ENCODE results near the gene ARAP3. TPM values are rescaled to one million over a fixed set of nuclear protein-coding genes. Genes with fewer than 3 reads are reported as not detected.
A peak's percentile ranks its signal among the peaks of the same experiment; 100 is the strongest.

The ARAP3 gene
- total and polyA plus RNA-seq, 9 of the 15 experiments (the other 6 are each of a cell fraction or from before 2014, with no cell fraction given) = 0.83 to 25.7 (median 6.4) TPM

GRCh38 chr5:141638771-141639170, 43.3 kb downstream of the ARAP3 start:
- Histone ChIP-seq H3K4me1 (replicated peaks in 1 of 2; ENCODE audit: control insufficient read depth in 2 of 2, insufficient read depth in 2 of 2, low read length in 2 of 2) (peaks cover 44 to 52% of the 10 kb centered on the region in 2 experiments), H2AFZ (ENCODE audit: low read depth, low read length) (no peak overlapping the region), H3K9me3 (replicated peaks; ENCODE audit: control insufficient read depth, insufficient read depth, low read depth, low read length) (no peaks in the 10 kb centered on the region), H3K36me3 (ENCODE audit: control insufficient read depth, insufficient read depth, low read length) (peaks cover 54% of the 10 kb centered on the region), H4K20me1 (replicated peaks; ENCODE audit: control insufficient read depth, insufficient read depth, low read length) (peaks cover 12% of the 10 kb centered on the region; the same call in 1 of the 2 replicates), H3K4me2 (ENCODE audit: insufficient read depth, low read length) (peak overlapping the region; percentile 100), H3K9ac (ENCODE audit: insufficient read depth in 1 of 2, low read depth in 2 of 2, low read length in 2 of 2) (peak overlapping the region; percentile 11 to 88; a peak in 2 of 4 replicates), H3K9me1 (ENCODE audit: control insufficient read depth, insufficient read depth, low read length) (peaks cover 5% of the 10 kb centered on the region), H3K79me2 (ENCODE audit: control insufficient read depth, insufficient read depth, low read length) (peaks cover 51% of the 10 kb centered on the region), H3K27me3 (ENCODE audit: control insufficient read depth in 2 of 2, insufficient read depth in 2 of 2, low read length in 2 of 2) (no peaks in the 10 kb centered on the region), H3K27ac (ENCODE audit: extremely low read depth, low read depth, low read length) (no peak overlapping the region; the same call in 1 of the 3 replicates), H3K4me3 (no peak overlapping the region; the same call in 1 of the 2 replicates)
- in situ Hi-C loops (cut with MboI) (loop anchor here (5.0 kb wide), 1 partner anchor 46 kb away; no protein-coding TSS in a partner anchor), intact Hi-C loops (cut with micrococcal nuclease) (loop anchor here (5.0 kb wide), 1 partner anchor 46 kb away; no protein-coding TSS in a partner anchor)
- ChIA-PET POLR2A (interaction anchor here (1.8 kb wide), 1 partner anchor 13 kb away, joined by 10 read pairs; the partner anchor contains the start of gene FCHSD1), CTCF (ENCODE audit: low intra/inter-chr PET ratio) (no interaction called here)
- 91% methylated on average over 2 of the region's 2 CpGs for WGBS (ENCODE audit: insufficient coverage, low coverage, missing lambda C conversion rate)
- ATAC-seq (no peak), FAIRE-seq (no peak), DNase-seq (ENCODE audit: extremely low read depth in 1 of 4, low spot score in 3 of 4) (no peak)
- BruUV-seq (replicated peaks) = no TSS peak
- no peak for TF ChIP-seq NKRF (IDR thresholded peaks at IDR 0.05; ENCODE audit: borderline replicate concordance)
- TF ChIP-seq, protein P1, sequence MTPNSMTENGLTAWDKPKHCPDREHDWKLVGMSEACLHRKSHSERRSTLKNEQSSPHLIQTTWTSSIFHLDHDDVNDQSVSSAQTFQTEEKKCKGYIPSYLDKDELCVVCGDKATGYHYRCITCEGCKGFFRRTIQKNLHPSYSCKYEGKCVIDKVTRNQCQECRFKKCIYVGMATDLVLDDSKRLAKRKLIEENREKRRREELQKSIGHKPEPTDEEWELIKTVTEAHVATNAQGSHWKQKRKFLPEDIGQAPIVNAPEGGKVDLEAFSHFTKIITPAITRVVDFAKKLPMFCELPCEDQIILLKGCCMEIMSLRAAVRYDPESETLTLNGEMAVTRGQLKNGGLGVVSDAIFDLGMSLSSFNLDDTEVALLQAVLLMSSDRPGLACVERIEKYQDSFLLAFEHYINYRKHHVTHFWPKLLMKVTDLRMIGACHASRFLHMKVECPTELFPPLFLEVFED (CRISPR knock-in tag; conservative IDR thresholded peaks at IDR 0.05) = no peak
- TF ChIP-seq NEUROD1 (IDR thresholded peaks at IDR 0.05; ENCODE audit: borderline replicate concordance, low read depth, low read length, partially characterized antibody) = no peak
- no peak for TF ChIP-seq SRF (CRISPR knock-in tag; IDR thresholded peaks at IDR 0.05)
- TF ChIP-seq TFAP4 (CRISPR knock-in tag; IDR thresholded peaks at IDR 0.05; ENCODE audit: borderline replicate concordance) = no peak
- no peak for TF ChIP-seq ARID2 (IDR thresholded peaks at IDR 0.05)
- TF ChIP-seq PHTF2 (CRISPR knock-in tag; IDR thresholded peaks at IDR 0.05) = no peak
- no peak for TF ChIP-seq GABPB2 (CRISPR knock-in tag; conservative IDR thresholded peaks at IDR 0.05)
- no peak for TF ChIP-seq TFAM (CRISPR knock-in tag; conservative IDR thresholded peaks at IDR 0.05)
- no peak for TF ChIP-seq U2AF2 (optimal IDR thresholded peaks at IDR 0.05; ENCODE audit: low read depth, low read length)
- TF ChIP-seq, protein P2, sequence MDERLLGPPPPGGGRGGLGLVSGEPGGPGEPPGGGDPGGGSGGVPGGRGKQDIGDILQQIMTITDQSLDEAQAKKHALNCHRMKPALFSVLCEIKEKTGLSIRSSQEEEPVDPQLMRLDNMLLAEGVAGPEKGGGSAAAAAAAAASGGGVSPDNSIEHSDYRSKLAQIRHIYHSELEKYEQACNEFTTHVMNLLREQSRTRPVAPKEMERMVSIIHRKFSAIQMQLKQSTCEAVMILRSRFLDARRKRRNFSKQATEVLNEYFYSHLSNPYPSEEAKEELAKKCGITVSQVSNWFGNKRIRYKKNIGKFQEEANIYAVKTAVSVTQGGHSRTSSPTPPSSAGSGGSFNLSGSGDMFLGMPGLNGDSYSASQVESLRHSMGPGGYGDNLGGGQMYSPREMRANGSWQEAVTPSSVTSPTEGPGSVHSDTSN (CRISPR knock-in tag; IDR thresholded peaks at IDR 0.05; ENCODE audit: low read depth) = no peak
- TF ChIP-seq, protein P2 (tag; conservative IDR thresholded peaks at IDR 0.05; ENCODE audit: low read depth) = no peak
- TF ChIP-seq SMARCA4 (IDR thresholded peaks at IDR 0.05) = no peak
- TF ChIP-seq HDAC6 (IDR thresholded peaks at IDR 0.05; ENCODE audit: low read depth, low read length) = no peak
- TF ChIP-seq ZNF311 (CRISPR knock-in tag; IDR thresholded peaks at IDR 0.05) = no peak
- no peak for TF ChIP-seq LEF1 (IDR thresholded peaks at IDR 0.05)

All from K562 (cell line).